HepG2 (cell line): ENCODE results near the gene TOP1. TPM values are rescaled to one million over a fixed set of nuclear protein-coding genes. Genes with fewer than 3 reads are reported as not detected.

Experiments
- EHMT2 ChIP-seq: fragments of 200-600 bp; sonication (generic); IDR thresholded peaks from 2 replicates; pipeline ENCODE4 v1.7.0; 2017; ENCODE audit warnings: antibody characterized with exemption, low read depth, low read length, borderline replicate concordance
- FOXC1 ChIP-seq: sonication (generic); formaldehyde crosslinking; IDR thresholded peaks from 2 replicates; pipeline ENCODE4 v1.8.0; 2022; ENCODE audit warnings: mild to moderate bottlenecking, missing genetic modification reagents, borderline replicate concordance
- FOXP1 ChIP-seq, 2 experiments: fragments of 450-650 bp in 1 of 2; IDR thresholded peaks; 2 replicates each; pipeline ENCODE4 v1.6.1; 2017 to 2018; ENCODE audit warnings: antibody characterized with exemption in 1 of 2
- KMT2A ChIP-seq: sonication (generic); formaldehyde crosslinking; IDR thresholded peaks from 2 replicates; pipeline ENCODE4 v1.4.0; 2020; ENCODE audit warnings: missing genetic modification reagents
- NCOA2 ChIP-seq: sonication (generic); formaldehyde crosslinking; IDR thresholded peaks from 2 replicates; pipeline ENCODE4 v1.8.0; 2022; ENCODE audit warnings: inconsistent platforms
- NFYB ChIP-seq: sonication (generic); formaldehyde crosslinking; IDR thresholded peaks from 2 replicates; pipeline ENCODE4 v1.4.0; 2020; ENCODE audit warnings: missing genetic modification reagents
- TAF1 ChIP-seq: sonication (generic); formaldehyde crosslinking; IDR thresholded peaks from 2 replicates; pipeline ENCODE4 v1.4.0; 2020; ENCODE audit warnings: missing genetic modification reagents
- YY1 ChIP-seq: IDR thresholded peaks from 2 replicates; pipeline ENCODE4 v1.6.1; 2011; ENCODE audit warnings: low read length, low read depth, moderate library complexity, mild to moderate bottlenecking; ENCODE audit not compliant: insufficient read depth, insufficient replicate concordance
- ZBTB10 ChIP-seq: sonication (generic); formaldehyde crosslinking; IDR thresholded peaks from 2 replicates; pipeline ENCODE4 v1.4.0; 2020; ENCODE audit warnings: missing genetic modification reagents, borderline replicate concordance
- ZC3H13 ChIP-seq: sonication (generic); formaldehyde crosslinking; IDR thresholded peaks from 2 replicates; pipeline ENCODE4 v1.8.1; 2023; ENCODE audit warnings: mild to moderate bottlenecking, missing genetic modification reagents, moderate library complexity
- ZNF160 ChIP-seq: sonication (generic); formaldehyde crosslinking; IDR thresholded peaks from 2 replicates; pipeline ENCODE4 v1.8.0; 2022; ENCODE audit warnings: mild to moderate bottlenecking, inconsistent platforms, missing genetic modification reagents
- ZNF232 ChIP-seq: sonication (generic); formaldehyde crosslinking; IDR thresholded peaks from 2 replicates; pipeline ENCODE4 v1.4.0; 2020; ENCODE audit warnings: missing genetic modification reagents, borderline replicate concordance
- ZNF503 ChIP-seq: sonication (generic); formaldehyde crosslinking; IDR thresholded peaks from 2 replicates; pipeline ENCODE4 v1.4.0; 2020; ENCODE audit warnings: missing genetic modification reagents
- ZNF549 ChIP-seq: sonication (generic); formaldehyde crosslinking; IDR thresholded peaks from 2 replicates; pipeline ENCODE4 v1.5.0; 2020; ENCODE audit warnings: missing genetic modification reagents
- ZNF660 ChIP-seq: sonication (generic); formaldehyde crosslinking; IDR thresholded peaks from 2 replicates; pipeline ENCODE4 v1.5.1; 2020; ENCODE audit warnings: mild to moderate bottlenecking, low read depth, missing genetic modification reagents, borderline replicate concordance
- ZNF704 ChIP-seq: sonication (generic); formaldehyde crosslinking; IDR thresholded peaks from 2 replicates; pipeline ENCODE4 v1.8.1; 2023; ENCODE audit warnings: mild to moderate bottlenecking, inconsistent platforms, moderate library complexity, missing genetic modification reagents, borderline replicate concordance
- ZNF713 ChIP-seq: sonication (generic); formaldehyde crosslinking; IDR thresholded peaks from 2 replicates; pipeline ENCODE4 v1.4.0; 2020; ENCODE audit warnings: mild to moderate bottlenecking, missing genetic modification reagents
- ZSCAN30 ChIP-seq: sonication (generic); formaldehyde crosslinking; IDR thresholded peaks from 2 replicates; pipeline ENCODE4 v1.5.0; 2020; ENCODE audit warnings: mild to moderate bottlenecking, missing genetic modification reagents
- polyA plus RNA-seq, 8 experiments: library from polyadenylated mRNA; depleted of rRNA in 3 of 8; stranded (reverse) in 7 of 8; unstranded in 1 of 8; fragments of >200 nt; fragmentation: Illumina TruSeq in 4 of 8; extraction: Trizol in 4 of 8; gene quantifications; 2 replicates each; pipeline versions ENCODE4 v1.2.1 to v1.2.3, GENCODE V29; 2011 to 2016; ENCODE audit warnings: low read depth in 4 of 8, missing spikeins in 1 of 8, mixed read lengths in 1 of 8; ENCODE audit not compliant: insufficient read depth in 1 of 8
- total RNA-seq, 5 experiments: library from RNA; depleted of rRNA; stranded (reverse); fragments of >200 nt; fragmentation: Illumina TruSeq; extraction: Trizol; gene quantifications; 2 replicates each; pipeline ENCODE4 v1.2.3, GENCODE V29; 2016; ENCODE audit warnings: low read depth in 1 of 5
- TF ChIP-seq, protein P1 (sequence below): sonication (generic); formaldehyde crosslinking; IDR thresholded peaks from 2 replicates; pipeline ENCODE4 v1.8.0; 2022; ENCODE audit warnings: low read depth, missing genetic modification reagents
- TF ChIP-seq, protein P2 (sequence below): sonication (generic); formaldehyde crosslinking; IDR thresholded peaks from 2 replicates; pipeline ENCODE4 v1.4.0; 2020; ENCODE audit warnings: missing genetic modification reagents, borderline replicate concordance

Gene TOP1
- total and polyA plus RNA-seq, 2 of the 13 experiments (the other 11 are each of a cell fraction or from before 2014, with no cell fraction given): 10.2 to 19.4 TPM

DNA sequence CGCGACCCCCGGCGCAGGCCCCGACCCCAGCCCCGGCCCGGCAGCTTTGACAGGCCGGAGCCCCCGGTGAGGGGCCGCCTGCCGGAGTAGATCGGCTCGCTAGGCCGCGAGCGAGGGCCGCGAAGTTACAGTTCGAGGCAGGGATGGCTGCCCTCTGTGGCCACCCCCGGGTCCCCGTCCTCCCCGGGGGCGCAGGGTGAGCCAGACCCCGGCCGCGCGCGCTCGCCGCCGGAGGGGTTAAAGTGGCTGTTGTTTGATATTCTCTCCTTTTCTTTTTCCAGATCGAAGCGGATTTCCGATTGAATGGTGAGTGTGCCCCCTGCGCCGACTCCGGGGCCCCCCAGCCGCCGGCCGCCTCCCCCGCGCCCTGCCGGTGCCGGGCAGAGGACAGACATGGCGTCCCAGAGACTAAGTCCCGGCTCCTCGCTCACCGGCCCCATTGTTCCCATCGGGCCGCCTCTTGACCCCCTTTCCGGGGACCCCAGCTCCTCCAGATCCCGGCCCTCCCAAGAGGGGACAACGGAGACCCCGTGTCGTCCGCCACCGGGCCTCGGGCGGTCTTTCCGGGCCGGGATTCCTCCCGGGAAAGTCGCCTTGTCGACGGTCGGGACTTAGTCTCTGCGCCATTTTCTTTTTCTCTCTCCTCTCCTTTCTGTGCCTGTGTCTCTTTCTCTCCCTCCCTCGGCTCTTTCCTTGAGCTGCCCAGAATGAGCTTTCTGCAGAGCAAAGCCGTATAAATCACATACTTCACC lies 704 bp downstream of the TOP1 start (continued):
- TF ChIP-seq, protein P1, sequence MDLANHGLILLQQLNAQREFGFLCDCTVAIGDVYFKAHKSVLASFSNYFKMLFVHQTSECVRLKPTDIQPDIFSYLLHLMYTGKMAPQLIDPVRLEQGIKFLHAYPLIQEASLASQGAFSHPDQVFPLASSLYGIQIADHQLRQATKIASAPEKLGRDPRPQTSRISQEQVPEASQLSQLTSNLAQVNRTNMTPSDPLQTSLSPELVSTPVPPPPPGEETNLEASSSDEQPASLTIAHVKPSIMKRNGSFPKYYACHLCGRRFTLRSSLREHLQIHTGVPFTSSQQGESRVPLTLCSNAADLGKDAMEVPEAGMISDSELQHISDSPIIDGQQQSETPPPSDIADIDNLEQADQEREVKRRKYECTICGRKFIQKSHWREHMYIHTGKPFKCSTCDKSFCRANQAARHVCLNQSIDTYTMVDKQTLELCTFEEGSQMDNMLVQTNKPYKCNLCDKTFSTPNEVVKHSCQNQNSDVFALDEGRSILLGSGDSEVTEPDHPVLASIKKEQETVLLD (CRISPR knock-in tag): no peak; the same call in 1 of the 2 replicates
- 0 out of 2 replicates have a peak, but pooled peaks have one; percentile 81 for TF ChIP-seq ZNF549 (CRISPR knock-in tag)
- TF ChIP-seq, protein P2, sequence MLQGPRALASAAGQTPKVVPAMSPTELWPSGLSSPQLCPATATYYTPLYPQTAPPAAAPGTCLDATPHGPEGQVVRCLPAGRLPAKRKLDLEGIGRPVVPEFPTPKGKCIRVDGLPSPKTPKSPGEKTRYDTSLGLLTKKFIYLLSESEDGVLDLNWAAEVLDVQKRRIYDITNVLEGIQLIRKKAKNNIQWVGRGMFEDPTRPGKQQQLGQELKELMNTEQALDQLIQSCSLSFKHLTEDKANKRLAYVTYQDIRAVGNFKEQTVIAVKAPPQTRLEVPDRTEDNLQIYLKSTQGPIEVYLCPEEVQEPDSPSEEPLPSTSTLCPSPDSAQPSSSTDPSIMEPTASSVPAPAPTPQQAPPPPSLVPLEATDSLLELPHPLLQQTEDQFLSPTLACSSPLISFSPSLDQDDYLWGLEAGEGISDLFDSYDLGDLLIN (CRISPR knock-in tag): no peak; the same call in 1 of the 2 replicates
- TF ChIP-seq ZC3H13 (CRISPR knock-in tag): peak; percentile 56; the same call in 1 of the 2 replicates
- peak; percentile 4; the same call in 1 of the 2 replicates for TF ChIP-seq ZNF232 (CRISPR knock-in tag)
- no peak for TF ChIP-seq FOXP1 (IDR thresholded peaks at IDR 0.05)
- no peak for TF ChIP-seq FOXP1 (CRISPR knock-in tag; IDR thresholded peaks at IDR 0.05)
- TF ChIP-seq YY1: peak; percentile 73
- 0 out of 2 replicates have a peak, but pooled peaks have one; percentile 43 for TF ChIP-seq ZNF713 (CRISPR knock-in tag)
- no peak for TF ChIP-seq ZNF660 (CRISPR knock-in tag)
- no peak for TF ChIP-seq EHMT2
- TF ChIP-seq ZBTB10 (CRISPR knock-in tag): 0 out of 2 replicates have a peak, but pooled peaks have one; percentile 16
- TF ChIP-seq KMT2A (CRISPR knock-in tag): no peak
- no peak for TF ChIP-seq TAF1 (CRISPR knock-in tag)
- 0 out of 2 replicates have a peak, but pooled peaks have one; percentile 63 for TF ChIP-seq ZSCAN30 (CRISPR knock-in tag)
- TF ChIP-seq FOXC1: 0 out of 2 replicates have a peak, but pooled peaks have one; percentile 0
- TF ChIP-seq ZNF503 (CRISPR knock-in tag): peak; percentile 72; the same call in 1 of the 2 replicates
- 0 out of 2 replicates have a peak, but pooled peaks have one; percentile 16 for TF ChIP-seq ZNF160 (CRISPR knock-in tag)
- no peak for TF ChIP-seq ZNF704 (CRISPR knock-in tag)
- TF ChIP-seq NFYB (CRISPR knock-in tag): peak; percentile 12; the same call in 1 of the 2 replicates
- TF ChIP-seq NCOA2 (CRISPR knock-in tag): no peak
